VCaP (cell line): Measurements from ENCODE around the gene NUDCD2.
"Not testable (repeated sequence)": the region's sequence is repeated elsewhere in the genome, so short reads cannot be mapped to it uniquely, and the experiment has no call there.

Experiments
- H3K27ac ChIP-seq: fragments of 450-650 bp; 2 replicates; pipeline ENCODE4 v1.5.1; 2017
- CTCF ChIP-seq: fragments of 450-650 bp; conservative IDR thresholded peaks from 2 replicates; pipeline ENCODE4 v1.5.1; 2017; ENCODE audit warnings: mild to moderate bottlenecking, moderate library complexity

The NUDCD2 gene

DNA sequence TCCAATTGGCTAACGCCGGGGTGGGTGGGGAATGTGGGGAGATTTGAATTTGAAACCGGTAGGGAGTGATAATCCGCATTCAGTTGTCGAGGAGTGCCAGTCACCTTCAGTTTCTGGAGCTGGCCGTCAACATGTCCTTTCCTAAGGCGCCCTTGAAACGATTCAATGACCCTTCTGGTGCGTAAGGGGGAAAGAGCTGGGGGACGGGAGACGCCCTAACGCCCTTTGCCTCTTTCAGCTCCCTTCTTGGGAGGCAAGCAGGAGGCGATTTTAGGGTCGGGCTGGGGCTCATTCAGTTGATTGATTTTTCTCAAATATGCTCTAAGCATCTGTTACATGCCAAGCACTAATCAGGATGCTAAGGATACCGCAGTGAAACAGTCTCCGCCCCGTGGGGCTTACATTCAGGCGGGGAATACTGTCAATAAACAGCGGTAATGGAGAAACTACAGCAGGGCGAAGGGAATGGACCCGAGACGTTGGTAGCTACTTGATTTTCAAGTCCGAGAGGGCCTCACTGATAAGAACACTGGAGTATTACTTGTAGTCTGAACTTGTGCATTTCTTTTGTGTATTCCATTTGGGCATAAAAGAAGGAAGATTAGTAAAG lies 765 bp upstream of the NUDCD2 start, which contains the start of gene HMMR:
HMMR (plus strand) TSS at position 71 of the 610 bp plus-strand sequence; CDS start at position 132, 61 bp downstream.
- TF ChIP-seq CTCF, result no peak
- peak within 1 kb of the TSS; percentile 94 for H3K27ac ChIP-seq

DNA sequence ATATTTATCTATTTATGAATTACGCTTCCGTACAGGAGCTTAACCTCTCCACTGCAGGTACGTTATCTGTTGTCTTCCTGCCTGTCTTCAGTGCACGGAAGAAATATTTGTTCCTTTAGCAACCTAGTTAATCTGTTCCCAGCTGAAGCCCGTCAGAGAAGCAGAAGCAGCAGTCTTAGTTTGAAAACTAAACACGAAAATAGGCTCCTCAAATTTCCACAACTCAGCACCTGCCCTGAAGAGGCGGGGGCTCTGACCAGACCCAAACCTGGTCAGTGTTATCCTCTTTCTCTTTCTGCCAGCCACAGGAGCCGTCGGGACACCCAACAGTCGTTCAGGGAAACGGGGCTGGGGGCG lies 462 bp downstream of the NUDCD2 start:
- TF ChIP-seq CTCF, result no peak

DNA sequence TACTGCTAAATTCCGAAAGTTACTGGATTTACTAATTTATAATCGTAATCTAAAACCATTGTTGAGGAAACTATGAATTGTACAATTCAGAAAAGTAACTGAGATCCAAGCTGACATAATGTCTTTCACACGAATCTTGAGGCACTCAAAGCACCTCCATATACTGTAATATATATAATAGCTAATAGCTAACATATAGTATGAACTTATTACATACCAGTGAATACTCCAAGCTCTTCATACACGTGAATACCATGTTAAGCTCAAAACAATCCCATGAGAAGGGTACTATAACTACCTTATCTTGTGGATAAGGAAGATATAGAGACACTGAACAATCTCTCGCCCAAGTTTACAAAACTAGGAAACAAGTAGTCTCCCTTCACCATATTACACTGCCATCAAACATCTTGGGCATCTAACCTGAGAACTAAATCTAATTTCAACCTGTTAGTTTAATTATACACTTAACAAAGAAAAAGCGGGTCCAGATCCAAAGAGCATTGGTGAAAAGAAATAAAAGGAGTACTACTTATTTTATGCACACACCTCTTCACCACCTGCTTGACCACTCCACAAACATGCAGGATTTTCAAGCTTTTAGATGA lies 1.0 kb downstream of the NUDCD2 start:
- peak overlapping the region; percentile 94 for H3K27ac ChIP-seq

More for the DNA sequence above, 462 bp downstream of the NUDCD2 start:
- H3K27ac ChIP-seq, result peak overlapping the region; percentile 94

GRCh38 chr5:163456840-163457239 lies 3.1 kb downstream of the NUDCD2 start:
- no peak for TF ChIP-seq CTCF
- no peak overlapping the region for H3K27ac ChIP-seq

More for the DNA sequence above, 1.0 kb downstream of the NUDCD2 start:
- no peak for TF ChIP-seq CTCF

DNA sequence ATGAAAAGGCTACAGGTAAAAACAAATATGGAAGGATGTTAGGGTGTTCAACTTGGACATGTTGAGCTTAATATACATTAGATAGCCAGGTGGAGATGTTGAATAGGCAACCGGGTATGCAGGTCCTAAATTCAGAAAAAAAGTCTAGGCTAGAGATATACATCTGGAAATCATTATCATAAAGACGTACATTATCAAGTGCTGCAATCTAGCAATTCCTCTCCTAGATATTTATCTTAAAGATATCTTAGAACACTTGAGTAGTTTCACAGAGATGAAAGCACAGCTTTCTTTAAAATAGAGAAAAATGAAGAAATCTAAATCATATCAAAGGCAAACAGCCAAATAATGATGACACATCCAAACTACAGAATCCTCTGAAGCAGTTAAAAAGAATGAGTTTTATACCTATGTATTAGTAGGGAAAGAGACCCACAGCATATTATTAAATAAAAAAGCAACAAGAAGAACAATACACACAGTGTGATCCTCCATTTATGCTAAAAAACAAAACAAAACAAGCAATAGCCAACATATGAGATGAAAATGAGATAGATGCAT lies 3.8 kb downstream of the NUDCD2 start:
- H3K27ac ChIP-seq, result no peak overlapping the region
- TF ChIP-seq CTCF, result no peak

DNA sequence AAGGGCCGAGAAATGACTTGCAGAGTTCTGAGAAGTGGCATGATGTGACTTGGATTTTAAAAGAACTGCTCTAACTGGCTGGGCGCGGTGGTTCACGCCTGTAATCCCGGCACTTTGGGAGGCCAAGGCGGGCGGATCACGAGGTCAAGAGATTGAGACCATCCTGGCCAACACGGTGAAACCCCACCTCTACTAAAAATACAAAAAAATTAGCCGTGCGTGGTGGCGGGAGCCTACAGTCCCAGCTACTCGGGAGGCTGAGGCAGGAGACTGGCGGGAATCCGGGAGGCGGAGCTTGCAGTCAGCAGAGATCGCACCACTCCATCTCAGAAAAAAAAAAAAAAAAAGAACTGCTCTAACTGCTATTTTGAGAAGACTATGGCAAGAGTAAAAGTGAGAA lies 4.5 kb downstream of the NUDCD2 start:
- H3K27ac ChIP-seq, result not testable (repeated sequence)

DNA sequence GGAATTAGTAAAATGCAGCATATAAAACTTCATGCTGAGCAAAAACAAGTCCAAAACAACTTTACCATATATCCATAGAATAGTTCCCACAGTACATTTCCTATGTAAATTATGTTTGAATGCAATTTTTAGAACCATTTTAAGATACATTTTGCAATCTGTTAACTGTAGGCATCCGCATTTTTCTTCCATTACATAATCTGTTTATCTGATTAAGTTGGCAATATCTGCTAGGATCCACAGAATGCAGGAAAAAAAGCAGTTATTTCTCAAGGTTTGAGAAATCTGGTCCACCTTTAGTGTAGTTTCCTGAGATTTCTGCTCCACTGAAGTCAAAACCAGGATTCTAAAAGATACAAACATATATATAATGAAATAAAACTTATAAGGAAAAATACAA lies 6.2 kb downstream of the NUDCD2 start:
- H3K27ac ChIP-seq, result no peak overlapping the region
- no peak for TF ChIP-seq CTCF

- no peak for TF ChIP-seq CTCF
- no peak overlapping the region for H3K27ac ChIP-seq
Measured at GRCh38 chr5:163451489-163451888, 8.4 kb downstream of the NUDCD2 start.
